Activated CD8-positive, alpha-beta T cell treated with anti-CD3 and anti-CD28 coated beads, Interleukin-2, amount 10 ng/mL, durations not matched to agents 7 days and 5 days (primary cell): ENCODE results near the gene TEAD4. TPM values are rescaled to one million over a fixed set of nuclear protein-coding genes. Genes with fewer than 3 reads are reported as not detected.

Experiments used
- ATAC-seq: fragments of 150-1000 bp; cut with Tn5 transposase; one replicate; pipeline ENCODE4 v1.10.0; 2021; ENCODE audit warnings: moderate library complexity
- CTCF ChIA-PET: fragments of 350-600 bp; sonication (Branson Sonifier 250); formaldehyde crosslinking; loops from one replicate; lab custom pipeline; 2021; ENCODE audit warnings: antibody characterized with exemption; lab: Charles Lee
- POLR2A ChIA-PET: fragments of 350-600 bp; sonication (Branson Sonifier 250); formaldehyde crosslinking; loops from one replicate; lab custom pipeline; 2021; ENCODE audit warnings: antibody characterized with exemption; lab: Charles Lee
- DNase-seq: peaks from one replicate; pipeline ENCODE4 v3.0.0-alpha.2; 2020
- H3K27ac Mint-ChIP-seq: one replicate; pipeline ENCODE4 v1.8.0; 2021; ENCODE audit warnings: mild to moderate bottlenecking, mixed read lengths
- H3K27me3 Mint-ChIP-seq: one replicate; pipeline ENCODE4 v1.8.0; 2021; ENCODE audit warnings: low read depth, mixed read lengths
- H3K36me3 Mint-ChIP-seq: one replicate; pipeline ENCODE4 v1.8.0; 2021; ENCODE audit warnings: low read depth, mixed read lengths
- H3K4me1 Mint-ChIP-seq: one replicate; pipeline ENCODE4 v1.8.0; 2021; ENCODE audit warnings: low read depth, mixed read lengths
- H3K4me3 Mint-ChIP-seq: one replicate; pipeline ENCODE4 v1.8.0; 2021; ENCODE audit warnings: mild to moderate bottlenecking, mixed read lengths
- H3K9me3 Mint-ChIP-seq: one replicate; pipeline ENCODE4 v1.8.0; 2022; ENCODE audit warnings: mixed read lengths; ENCODE audit not compliant: insufficient read depth
- total RNA-seq, 2 experiments: library from RNA; stranded (reverse); gene quantifications; one replicate each; pipeline ENCODE4 v1.2.3, GENCODE V29; 2021

TEAD4 gene
- total RNA-seq, 2 experiments from 2014 or later: 0.34 to 0.44 TPM

DNA sequence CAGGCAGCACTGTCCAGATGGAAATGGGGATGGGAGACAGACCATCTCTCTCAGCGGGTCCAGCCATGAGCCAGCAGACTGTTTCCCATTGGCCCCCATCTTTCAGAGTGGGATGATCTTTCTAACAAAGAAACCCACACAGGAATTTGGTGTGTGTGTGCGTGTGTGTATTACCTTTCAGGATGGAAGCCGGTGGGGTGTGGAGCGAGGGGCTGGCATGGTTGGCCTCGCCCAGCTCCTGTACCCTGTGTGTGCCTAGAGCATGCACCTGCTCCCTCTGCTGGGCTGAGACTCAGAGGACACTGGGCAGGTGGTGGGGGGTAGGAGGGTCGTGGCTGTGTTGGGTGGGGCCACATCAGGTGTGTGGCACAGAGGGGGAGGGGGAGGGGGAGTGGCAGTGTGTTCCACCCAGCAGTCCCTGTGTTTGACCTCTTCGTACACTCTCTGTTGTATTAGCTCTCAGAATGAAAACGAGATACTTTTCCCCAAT, 85.0 kb downstream of the TEAD4 start:
- Mint-ChIP-seq H3K4me3 (no peak overlapping the region), H3K36me3 (no peaks in the 10 kb centered on the region), H3K4me1 (no peaks in the 10 kb centered on the region), H3K9me3 (no peaks in the 10 kb centered on the region), H3K27me3 (peaks cover 9% of the 10 kb centered on the region), H3K27ac (no peak overlapping the region)
- DNase-seq (no peak), ATAC-seq (no peak)
- ChIA-PET POLR2A (no interaction called here), CTCF (no interaction called here)

DNA sequence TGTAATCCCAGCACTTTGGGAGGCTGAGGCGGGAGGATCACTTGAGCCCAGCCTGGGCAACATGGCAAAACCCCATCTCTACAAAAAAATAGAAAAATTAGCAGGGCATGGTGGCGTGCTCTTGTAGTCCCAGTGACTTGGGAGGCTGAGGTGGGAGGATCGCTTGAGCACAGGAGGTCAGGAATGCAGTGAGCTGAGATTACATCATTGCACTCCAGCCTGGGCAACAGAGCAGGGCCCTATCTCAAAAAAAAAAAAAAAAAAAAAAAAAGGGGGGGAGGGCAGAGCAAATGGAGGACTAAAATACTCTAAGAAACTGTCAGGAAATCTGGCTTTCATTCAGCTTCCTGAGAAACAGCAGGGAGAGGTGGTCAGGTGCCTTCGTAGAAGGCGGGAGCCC, 86.3 kb downstream of the TEAD4 start:
- Mint-ChIP-seq H3K4me1 (no peaks in the 10 kb centered on the region), H3K9me3 (no peaks in the 10 kb centered on the region)
- CTCF ChIA-PET: no interaction called here

DNA sequence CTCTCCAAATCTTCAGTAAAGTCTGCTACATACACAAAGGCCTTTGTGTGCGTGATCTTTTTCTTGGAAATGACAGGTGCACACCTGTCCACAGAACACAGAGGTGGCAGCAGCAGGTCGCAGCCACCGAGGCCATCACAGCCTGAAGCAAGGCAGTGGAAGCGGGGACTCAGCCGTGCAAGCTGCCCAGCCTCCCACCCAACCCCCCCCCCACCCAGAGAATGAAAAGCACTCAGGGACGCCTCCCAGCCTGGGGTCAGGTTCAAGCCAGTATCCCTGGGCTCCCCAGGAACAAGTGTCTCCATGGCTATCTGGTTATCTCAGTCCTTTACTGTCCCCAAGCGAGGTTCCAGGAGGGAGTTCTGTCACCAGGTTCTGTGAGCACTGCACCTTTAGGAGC, 86.8 kb downstream of the TEAD4 start:
- ATAC-seq (no peak), DNase-seq (no peak)
- Mint-ChIP-seq H3K9me3 (no peaks in the 10 kb centered on the region), H3K27ac (no peak overlapping the region), H3K27me3 (peaks cover 17% of the 10 kb centered on the region), H3K4me3 (no peak overlapping the region), H3K36me3 (no peaks in the 10 kb centered on the region), H3K4me1 (no peaks in the 10 kb centered on the region)
- CTCF ChIA-PET: no interaction called here
- POLR2A ChIA-PET: no interaction called here

More for the DNA sequence above, 86.3 kb downstream of the TEAD4 start:
- ATAC-seq (no peak), DNase-seq (no peak)
- Mint-ChIP-seq H3K36me3 (no peaks in the 10 kb centered on the region), H3K27me3 (peaks cover 17% of the 10 kb centered on the region), H3K4me3 (no peak overlapping the region), H3K27ac (no peak overlapping the region)
- POLR2A ChIA-PET: no interaction called here

DNA sequence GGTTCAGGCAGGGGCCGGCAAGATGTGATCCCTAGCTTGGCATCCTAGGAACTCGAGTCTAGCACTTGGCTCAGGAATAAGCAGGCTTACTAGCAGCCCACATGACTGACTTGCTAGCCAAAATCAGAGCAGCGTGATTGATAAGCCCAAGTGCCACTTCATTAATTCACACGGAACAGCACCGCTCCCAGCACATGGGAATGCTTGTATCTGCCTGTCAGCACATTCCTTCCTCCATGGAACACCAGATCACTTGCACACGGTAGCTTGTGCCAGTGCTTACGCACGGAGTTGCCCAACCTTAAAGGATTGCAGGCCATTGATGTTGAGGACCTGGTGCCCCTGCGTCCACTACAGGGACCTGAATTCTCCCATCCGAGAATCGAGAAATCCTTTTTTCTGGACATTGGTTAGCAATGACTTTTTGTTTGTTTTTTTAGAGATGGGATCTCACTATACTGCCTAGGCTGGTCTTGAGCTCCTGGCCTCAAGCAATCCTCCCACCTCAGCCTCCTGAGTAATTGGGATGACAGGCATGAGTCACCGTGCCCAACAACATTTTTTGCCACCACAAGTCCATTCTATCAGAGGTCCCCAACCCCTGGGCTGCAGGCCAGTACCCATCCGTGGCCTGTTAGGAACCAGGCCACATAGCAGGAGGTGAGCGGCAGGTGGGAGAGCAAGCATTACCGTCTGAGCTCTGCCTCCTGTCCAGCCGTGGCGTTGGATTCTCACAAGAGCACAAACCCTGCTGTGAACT, 87.4 kb downstream of the TEAD4 start:
- H3K4me1 Mint-ChIP-seq: no peaks in the 10 kb centered on the region
- H3K27ac Mint-ChIP-seq: no peak overlapping the region
- no peaks in the 10 kb centered on the region for H3K9me3 Mint-ChIP-seq
- ATAC-seq: no peak
- POLR2A ChIA-PET: no interaction called here
- no peak for DNase-seq
- H3K36me3 Mint-ChIP-seq: no peaks in the 10 kb centered on the region
- H3K27me3 Mint-ChIP-seq: peaks cover 17% of the 10 kb centered on the region
- no peak overlapping the region for H3K4me3 Mint-ChIP-seq
- CTCF ChIA-PET: no interaction called here

DNA sequence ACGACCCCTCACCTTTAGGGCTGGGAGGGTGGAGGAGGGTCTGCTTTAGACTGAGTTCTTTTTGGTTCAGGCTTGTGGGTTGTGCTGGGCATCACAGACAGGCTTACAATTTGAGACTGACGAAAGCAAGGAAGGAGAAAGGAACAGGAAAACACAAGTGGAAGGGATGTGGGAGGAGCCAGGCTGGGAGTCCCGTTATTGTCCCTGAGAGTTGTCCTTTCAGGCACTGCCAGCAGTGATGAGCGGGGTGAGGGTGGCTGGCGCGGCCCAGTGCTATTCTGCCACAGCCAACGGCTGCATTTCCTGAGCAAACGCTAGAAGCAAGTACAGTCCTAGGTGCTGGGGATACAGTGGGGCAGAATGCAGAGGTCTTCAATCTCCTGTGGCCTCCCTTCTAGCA, 88.8 kb downstream of the TEAD4 start:
- ChIA-PET CTCF (no interaction called here), POLR2A (no interaction called here)

DNA sequence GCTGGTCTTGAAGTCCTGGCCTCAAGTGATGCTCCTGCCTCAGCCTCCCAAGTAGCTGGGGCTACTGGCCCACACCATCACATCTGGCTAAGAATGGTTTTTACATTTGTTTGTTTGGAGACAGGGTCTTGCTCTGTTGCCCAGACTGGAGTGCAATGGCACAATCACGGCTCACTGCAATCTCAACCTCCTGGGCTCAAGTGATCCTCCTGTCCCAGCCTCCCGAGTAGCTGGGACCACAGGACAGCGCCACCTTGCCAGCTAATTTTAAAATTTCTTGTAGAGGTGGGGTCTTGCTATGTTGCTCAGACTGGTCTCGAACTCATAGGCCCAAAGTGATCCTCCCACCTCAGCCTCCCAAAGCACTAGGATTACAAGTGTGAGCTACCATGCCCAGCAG, 89.3 kb downstream of the TEAD4 start:
- peaks cover 13% of the 10 kb centered on the region for H3K27me3 Mint-ChIP-seq
- ChIA-PET CTCF (no interaction called here), POLR2A (no interaction called here)

More for the DNA sequence above, 88.8 kb downstream of the TEAD4 start:
- no peak overlapping the region for H3K27ac Mint-ChIP-seq
- no peaks in the 10 kb centered on the region for H3K36me3 Mint-ChIP-seq
- H3K4me3 Mint-ChIP-seq: no peak overlapping the region
- H3K27me3 Mint-ChIP-seq: peaks cover 17% of the 10 kb centered on the region
- DNase-seq: no peak
- no peaks in the 10 kb centered on the region for H3K4me1 Mint-ChIP-seq
- no peaks in the 10 kb centered on the region for H3K9me3 Mint-ChIP-seq
- ATAC-seq: no peak

DNA sequence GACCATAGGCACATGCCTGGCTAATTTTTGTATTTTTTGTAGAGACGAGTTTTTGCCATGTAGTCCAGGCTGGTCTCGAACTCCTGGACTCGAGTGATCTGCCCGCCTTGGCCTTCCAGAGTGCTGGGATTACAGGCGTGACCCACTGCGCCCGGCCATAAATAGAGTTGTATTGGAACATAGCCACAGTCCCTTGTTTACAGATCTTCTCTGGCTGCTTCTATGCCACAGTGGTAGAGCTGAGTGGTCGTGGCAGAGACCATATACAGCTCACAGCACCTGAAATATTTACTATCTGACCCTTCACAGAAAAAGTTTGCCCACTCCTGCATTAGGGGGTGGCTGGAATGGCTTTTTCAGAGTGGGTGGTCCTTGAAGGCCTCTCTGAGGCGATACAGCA, 90.0 kb downstream of the TEAD4 start:
- DNase-seq (no peak), ATAC-seq (no peak)
- Mint-ChIP-seq H3K27me3 (peaks cover 9% of the 10 kb centered on the region), H3K4me1 (no peaks in the 10 kb centered on the region), H3K4me3 (no peak overlapping the region), H3K36me3 (no peaks in the 10 kb centered on the region), H3K27ac (no peak overlapping the region), H3K9me3 (no peaks in the 10 kb centered on the region)
- ChIA-PET CTCF (no interaction called here), POLR2A (no interaction called here)

More for the DNA sequence above, 89.3 kb downstream of the TEAD4 start:
- no peaks in the 10 kb centered on the region for H3K9me3 Mint-ChIP-seq
- H3K4me1 Mint-ChIP-seq: no peaks in the 10 kb centered on the region
- DNase-seq: no peak
- no peak overlapping the region for H3K27ac Mint-ChIP-seq
- ATAC-seq: no peak
- H3K36me3 Mint-ChIP-seq: no peaks in the 10 kb centered on the region
- H3K4me3 Mint-ChIP-seq: no peak overlapping the region

DNA sequence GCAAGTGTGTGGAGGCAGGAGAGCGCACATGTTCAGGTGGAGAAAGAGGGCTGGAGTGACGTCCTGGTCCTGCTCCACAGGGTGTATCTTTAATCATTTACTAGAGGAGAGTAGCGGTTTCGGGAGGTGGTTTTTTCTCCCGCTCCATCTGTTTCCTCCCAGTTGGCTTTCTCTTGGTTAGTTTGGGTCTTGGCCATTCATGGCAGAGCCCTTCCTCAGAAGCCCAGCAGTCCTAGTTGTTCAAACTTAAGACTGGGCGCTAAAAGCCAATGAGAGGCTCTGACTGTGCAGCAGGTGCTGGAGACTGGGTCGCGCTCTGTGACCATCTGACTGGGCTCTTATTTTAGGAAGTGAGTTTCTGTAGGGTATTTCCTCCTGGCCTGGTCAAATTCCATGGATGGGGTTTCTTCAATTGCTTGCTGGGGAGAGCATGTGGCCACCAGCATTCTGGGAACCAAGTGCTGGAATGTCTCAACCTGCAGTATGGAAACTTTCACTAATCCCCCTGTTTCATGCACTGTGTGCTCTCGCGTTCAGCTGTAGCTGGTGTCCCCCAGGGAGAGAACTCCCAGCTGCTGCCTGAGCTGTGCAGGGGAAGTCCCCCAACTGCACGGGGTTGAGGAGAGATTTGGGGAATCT, 90.5 kb downstream of the TEAD4 start:
- DNase-seq: no peak
- no peak overlapping the region for H3K4me3 Mint-ChIP-seq
- no peaks in the 10 kb centered on the region for H3K4me1 Mint-ChIP-seq

DNA sequence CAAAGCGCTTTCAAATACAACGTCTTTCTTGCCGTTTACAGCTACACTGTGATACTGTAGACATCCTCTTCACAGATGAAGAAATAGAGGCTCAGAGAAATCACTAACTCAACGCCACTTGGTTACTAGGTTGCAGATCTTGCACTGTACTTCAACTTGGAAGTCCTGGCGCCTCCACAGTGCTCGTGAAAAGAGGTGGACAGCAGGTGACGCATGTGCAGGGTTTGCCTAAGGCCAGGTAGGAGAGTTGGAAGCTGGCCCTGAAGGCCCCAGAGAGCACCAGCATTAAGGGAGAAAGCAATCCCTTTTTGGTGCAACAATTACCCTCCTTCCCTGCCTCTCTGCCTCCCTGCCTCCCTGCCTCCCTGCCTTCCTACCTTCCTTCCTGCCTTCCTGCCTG, 95.2 kb downstream of the TEAD4 start:
- no peak for DNase-seq
- Mint-ChIP-seq H3K27me3 (peaks cover 9% of the 10 kb centered on the region), H3K36me3 (no peaks in the 10 kb centered on the region), H3K27ac (no peak overlapping the region), H3K4me1 (no peaks in the 10 kb centered on the region), H3K9me3 (no peaks in the 10 kb centered on the region), H3K4me3 (no peak overlapping the region)
- POLR2A ChIA-PET: no interaction called here
- no peak for ATAC-seq
- CTCF ChIA-PET: interaction anchor here (1.0 kb wide), 1 partner anchor 19 kb away, joined by 4 read pairs; no protein-coding TSS in a partner anchor

More for the DNA sequence above, 90.5 kb downstream of the TEAD4 start:
- no peaks in the 10 kb centered on the region for H3K36me3 Mint-ChIP-seq
- ChIA-PET POLR2A (no interaction called here), CTCF (no interaction called here)
- H3K9me3 Mint-ChIP-seq: no peaks in the 10 kb centered on the region
- peaks cover 9% of the 10 kb centered on the region for H3K27me3 Mint-ChIP-seq
- ATAC-seq: no peak
- no peak overlapping the region for H3K27ac Mint-ChIP-seq

DNA sequence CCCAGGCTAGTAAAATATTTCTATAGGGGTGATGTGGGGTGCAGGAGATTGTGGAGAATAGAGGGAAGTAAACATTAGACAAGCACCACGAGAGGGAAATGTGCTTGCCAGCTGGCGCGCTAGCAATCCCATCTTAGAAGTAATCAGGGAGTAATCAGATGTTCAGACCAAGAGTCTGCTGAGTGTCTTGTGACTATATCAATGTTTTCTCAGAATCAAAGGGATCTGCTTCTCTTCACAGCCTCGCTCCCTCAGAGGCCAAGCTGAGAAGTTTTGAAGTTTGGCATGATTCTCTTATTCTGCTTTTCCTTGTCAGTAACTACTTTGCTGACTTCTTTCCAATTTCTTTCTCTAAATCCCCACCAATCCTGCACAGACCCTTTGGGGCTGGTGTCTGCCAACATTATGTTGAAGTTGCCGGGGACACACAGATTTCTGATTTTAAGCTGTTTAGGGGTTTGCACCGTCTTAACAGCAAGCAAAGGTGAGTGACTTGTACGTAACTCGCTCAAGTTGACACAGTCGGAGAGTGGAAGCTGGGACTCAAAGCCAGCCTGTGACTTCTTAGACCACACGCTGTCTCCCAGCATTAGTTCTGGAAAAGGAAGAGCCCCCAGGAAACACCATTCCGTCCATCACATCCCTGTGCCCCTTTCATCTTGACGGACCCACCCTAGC, 96.0 kb downstream of the TEAD4 start:
- ChIA-PET CTCF (interaction anchor here (1.0 kb wide), 1 partner anchor 18 kb away, joined by 4 read pairs; no protein-coding TSS in a partner anchor), POLR2A (no interaction called here)
- Mint-ChIP-seq H3K27ac (no peak overlapping the region), H3K4me1 (no peaks in the 10 kb centered on the region), H3K36me3 (no peaks in the 10 kb centered on the region), H3K4me3 (no peak overlapping the region), H3K9me3 (no peaks in the 10 kb centered on the region), H3K27me3 (peaks cover 3% of the 10 kb centered on the region)
- DNase-seq: no peak
- ATAC-seq: no peak

DNA sequence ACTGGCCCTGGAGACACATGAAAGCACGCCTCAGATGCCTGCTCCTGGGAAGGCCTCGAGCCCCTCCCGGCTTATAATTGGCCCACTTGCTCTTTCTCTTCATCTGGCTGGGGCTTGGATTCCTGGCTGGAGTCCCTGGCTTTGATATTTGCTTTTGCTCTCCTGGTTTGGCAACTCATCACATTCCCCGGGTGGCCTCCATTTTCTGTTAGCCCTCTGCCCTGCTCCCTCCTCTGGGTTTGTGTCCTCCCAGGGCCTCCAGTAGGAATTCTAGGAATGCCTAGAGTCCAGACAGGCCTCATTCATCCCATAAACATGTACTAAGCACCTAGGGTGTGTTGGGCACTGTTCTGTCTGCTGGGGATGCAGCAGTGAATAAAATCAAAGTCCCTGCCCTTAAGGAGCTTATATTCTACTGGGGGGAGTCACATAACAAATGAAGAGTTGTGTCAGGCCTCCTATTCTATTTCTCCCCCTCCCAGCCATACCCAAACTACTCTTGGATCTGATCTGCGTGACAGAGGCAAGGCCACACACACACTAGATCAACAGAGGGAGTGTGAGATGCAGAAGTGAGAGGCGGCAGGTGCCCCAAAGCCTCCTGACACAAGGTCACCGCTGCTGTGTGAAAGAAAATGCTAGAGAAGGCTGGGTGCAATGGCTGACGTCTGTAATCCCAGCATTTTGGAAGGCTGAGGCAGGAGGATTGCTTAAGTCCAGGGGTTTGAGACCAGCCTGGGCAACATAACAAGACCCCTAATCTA, 96.7 kb downstream of the TEAD4 start:
- H3K9me3 Mint-ChIP-seq: no peaks in the 10 kb centered on the region
- H3K4me3 Mint-ChIP-seq: no peak overlapping the region
- ATAC-seq (no peak), DNase-seq (no peak)
- H3K27ac Mint-ChIP-seq: no peak overlapping the region
- no peaks in the 10 kb centered on the region for H3K4me1 Mint-ChIP-seq
- no peaks in the 10 kb centered on the region for H3K36me3 Mint-ChIP-seq
- peaks cover 3% of the 10 kb centered on the region for H3K27me3 Mint-ChIP-seq
- CTCF ChIA-PET: interaction anchor here (1.4 kb wide), 1 partner anchor 17 kb away, joined by 7 read pairs; no protein-coding TSS in a partner anchor
- POLR2A ChIA-PET: no interaction called here
